ENCODE results near the gene NEUROD6.

The NEUROD6 gene

GRCh38 chr7:31340603-31341002 lies at the start of gene NEUROD6:
Gene NEUROD6 (minus strand): TSS chr7:31340726. CDS start chr7:31339268, 1,458 bp downstream.
- DNase-seq: no peak

GRCh38 chr7:31384466-31384865 lies 43.9 kb upstream of the NEUROD6 start:
- no peak for DNase-seq

GRCh38 chr7:31382722-31383121 lies 42.2 kb upstream of the NEUROD6 start:
- DNase-seq: no peak

- DNase-seq: no peak
Measured at GRCh38 chr7:31373337-31374289, 33.1 kb upstream of the NEUROD6 start.

GRCh38 chr7:31372231-31372959 lies 31.9 kb upstream of the NEUROD6 start:
- no peak for DNase-seq

GRCh38 chr7:31371621-31372020 lies 31.1 kb upstream of the NEUROD6 start:
- no peak for DNase-seq

GRCh38 chr7:31370609-31371008 lies 30.1 kb upstream of the NEUROD6 start:
- DNase-seq: no peak

GRCh38 chr7:31368620-31369019 lies 28.1 kb upstream of the NEUROD6 start:
- DNase-seq: no peak

- no peak for DNase-seq
Measured at GRCh38 chr7:31363496-31363895, 23.0 kb upstream of the NEUROD6 start.

- DNase-seq: no peak
Measured at GRCh38 chr7:31363051-31363450, 22.5 kb upstream of the NEUROD6 start.

- DNase-seq: no peak
Measured at GRCh38 chr7:31362401-31362800, 21.9 kb upstream of the NEUROD6 start.

GRCh38 chr7:31358467-31358866 lies 17.9 kb upstream of the NEUROD6 start:
- no peak for DNase-seq

- no peak for DNase-seq
Measured at GRCh38 chr7:31345421-31345820, 4.9 kb upstream of the NEUROD6 start.

GRCh38 chr7:31343516-31344305 lies 3.2 kb upstream of the NEUROD6 start:
- DNase-seq: no peak

GRCh38 chr7:31341141-31341540 lies 615 bp upstream of the NEUROD6 start:
- no peak for DNase-seq

- no peak for DNase-seq
Measured at GRCh38 chr7:31340051-31340450, 475 bp downstream of the NEUROD6 start.

- DNase-seq: no peak
Measured at GRCh38 chr7:31338706-31339105, 1.8 kb downstream of the NEUROD6 start.

- DNase-seq: no peak
Measured at GRCh38 chr7:31337002-31337565, 3.4 kb downstream of the NEUROD6 start.

- no peak for DNase-seq
Measured at GRCh38 chr7:31336202-31337001, 4.1 kb downstream of the NEUROD6 start.

GRCh38 chr7:31335884-31336201 lies 4.7 kb downstream of the NEUROD6 start:
- no peak for DNase-seq

- no peak for DNase-seq
Measured at GRCh38 chr7:31335161-31335856, 5.2 kb downstream of the NEUROD6 start.

Measured in activated effector memory CD4-positive, alpha-beta T cell treated with Interleukin-2 at 50 U/mL for 16 hours (primary cell).